ENCODE measurements around the gene DGLUCY.
"Not testable (repeated sequence)": the region's sequence is repeated elsewhere in the genome, so short reads cannot be mapped to it uniquely, and the experiment has no call there.

DGLUCY gene

DNA sequence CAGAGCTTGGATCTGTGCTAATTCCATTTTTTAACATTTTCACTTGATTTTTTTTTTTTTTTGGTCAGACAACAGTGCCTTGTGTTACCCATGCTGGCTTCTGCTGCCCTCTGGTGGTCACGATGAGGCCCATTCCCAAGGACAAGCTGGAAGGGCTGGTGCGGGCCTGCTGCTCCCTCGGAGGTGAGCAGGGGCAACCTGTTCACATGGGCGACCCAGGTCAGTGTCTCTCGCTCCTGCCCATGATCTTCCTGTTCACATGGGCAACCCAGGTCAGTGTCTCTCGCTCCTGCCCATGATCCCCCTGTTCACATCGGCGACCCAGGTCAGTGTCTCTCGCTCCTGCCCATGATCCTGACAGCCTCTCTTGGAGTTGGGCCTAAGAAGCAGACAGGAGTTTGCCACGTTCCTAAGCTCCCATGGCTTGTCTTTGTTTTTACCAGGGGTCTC, 59.4 kb downstream of the DGLUCY start:
- DNase-seq = peak; percentile 33

DNA sequence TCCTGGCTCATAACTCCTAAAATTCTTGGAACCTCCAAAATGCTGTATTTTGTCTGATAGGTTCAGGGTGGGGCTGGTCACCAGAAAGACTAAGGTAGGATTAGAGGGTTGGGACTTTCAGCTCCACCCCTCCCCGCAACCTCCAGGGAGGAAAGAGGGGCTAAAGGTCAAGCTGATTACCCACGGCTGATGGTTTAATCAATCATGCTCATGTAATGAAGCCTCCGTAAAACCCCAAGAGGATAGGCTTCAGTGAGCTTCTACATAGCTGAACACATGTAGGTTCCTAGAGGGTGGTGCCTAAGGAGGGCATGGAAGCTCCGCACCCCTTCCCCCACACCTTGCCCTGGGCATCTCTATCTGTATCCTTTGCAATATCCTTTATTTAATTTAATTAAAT, 60.0 kb downstream of the DGLUCY start:
- DNase-seq = no peak

DNA sequence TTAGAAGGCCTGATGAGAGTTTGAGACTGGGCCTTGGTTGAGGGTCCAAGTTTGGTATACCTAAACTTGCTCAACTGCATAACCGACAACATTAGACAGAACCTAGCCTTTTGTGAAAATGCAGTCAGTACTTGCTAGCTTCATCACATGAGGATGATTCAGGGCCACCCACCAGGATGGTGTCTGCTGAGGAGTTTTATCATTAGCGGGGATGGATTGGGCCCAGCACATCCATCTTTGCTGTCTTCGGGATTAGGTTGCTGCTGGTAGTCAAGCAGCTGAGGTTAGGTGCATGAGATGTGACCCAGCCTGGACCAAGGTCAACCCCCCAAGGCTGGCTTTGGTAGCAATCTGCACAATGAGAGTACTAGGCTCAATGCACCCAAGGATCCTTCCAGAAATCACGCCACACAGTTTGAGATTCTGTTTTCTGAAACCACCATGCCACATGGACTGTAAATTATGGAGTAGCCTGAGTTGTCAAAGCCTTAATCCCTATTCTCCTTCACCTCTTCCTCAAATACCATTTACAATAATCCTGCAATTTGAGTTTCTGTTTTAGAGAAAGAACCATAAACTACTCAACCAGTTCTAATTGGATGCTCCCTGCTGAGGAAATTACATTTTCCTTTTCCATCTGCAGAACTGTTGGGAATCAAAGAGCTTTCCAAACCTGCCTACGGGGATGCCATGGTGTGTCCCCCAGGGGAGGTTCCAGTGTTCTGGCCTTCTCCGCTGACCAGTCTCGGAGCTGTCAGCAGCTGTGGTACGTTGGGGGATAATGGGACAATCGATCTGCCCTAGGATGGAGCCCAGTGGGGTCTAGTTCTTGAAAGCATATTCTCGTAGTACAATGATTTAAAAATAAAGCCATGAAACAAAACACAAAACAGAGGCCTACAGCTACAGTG, 61.7 kb downstream of the DGLUCY start:
- no peak for DNase-seq

DNA sequence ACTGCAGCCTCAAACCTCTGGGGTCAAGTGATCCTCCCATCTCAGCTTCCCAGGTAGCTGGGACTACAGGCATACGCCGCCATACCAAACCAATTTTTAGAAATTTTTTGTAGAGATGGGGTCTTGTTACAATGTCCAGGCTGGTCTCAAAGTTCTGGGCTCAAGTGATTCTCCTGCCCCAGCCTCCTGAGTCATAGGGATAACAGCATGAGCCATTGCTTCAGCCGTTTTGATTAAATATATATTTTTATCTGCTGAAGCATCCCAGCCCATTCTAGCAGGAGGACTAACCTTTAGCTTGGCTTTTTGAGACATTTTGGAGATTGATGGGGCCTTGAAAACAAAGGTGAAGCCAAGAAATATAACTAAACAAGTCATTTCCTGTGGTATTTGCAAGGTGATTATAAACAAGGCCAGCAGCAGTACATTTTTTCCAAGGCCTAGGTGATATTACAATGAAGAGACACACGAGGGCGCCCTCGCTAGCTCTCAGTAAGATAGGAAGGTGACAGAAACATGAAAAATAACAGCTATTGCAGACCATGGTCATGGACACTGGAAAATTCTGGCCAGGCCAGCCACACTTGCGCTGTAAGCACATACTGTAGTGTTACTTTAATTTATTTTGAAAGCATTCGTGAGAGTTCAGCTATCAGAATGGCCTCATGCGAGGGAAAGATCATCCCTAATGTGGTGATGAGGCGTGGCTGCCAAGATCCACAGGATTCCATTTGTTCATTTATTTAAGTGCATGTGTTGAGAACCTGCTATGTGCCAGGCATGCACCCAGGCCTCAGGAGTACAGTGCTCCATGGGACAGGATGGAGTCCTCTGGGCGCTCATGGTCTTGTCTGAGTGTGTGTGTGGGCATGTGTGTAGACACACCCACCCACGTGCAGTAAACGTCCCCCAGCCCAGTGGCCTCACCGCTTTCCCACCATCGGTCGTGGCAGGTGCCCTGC, 63.5 kb downstream of the DGLUCY start:
- DNase-seq = peak; percentile 33

DNA sequence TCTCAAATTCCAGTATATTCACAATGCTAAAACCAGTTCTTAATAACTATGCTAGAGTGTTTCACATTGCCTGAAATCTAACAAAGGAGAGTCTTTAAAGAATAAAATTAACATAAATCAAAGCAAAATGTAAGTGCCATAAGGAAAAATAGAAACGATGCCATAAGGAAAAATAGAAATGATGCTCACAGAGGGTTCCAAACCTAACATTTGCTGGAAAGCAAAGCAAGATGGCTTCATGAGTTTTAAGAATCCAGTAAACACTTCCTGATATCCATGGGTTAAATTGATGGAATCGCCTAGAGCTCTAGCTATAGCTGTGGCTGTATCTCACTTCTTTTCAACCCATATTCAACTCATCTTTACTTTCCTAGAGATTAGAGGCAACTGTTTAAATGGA, 66.7 kb downstream of the DGLUCY start:
- no peak for DNase-seq

DNA sequence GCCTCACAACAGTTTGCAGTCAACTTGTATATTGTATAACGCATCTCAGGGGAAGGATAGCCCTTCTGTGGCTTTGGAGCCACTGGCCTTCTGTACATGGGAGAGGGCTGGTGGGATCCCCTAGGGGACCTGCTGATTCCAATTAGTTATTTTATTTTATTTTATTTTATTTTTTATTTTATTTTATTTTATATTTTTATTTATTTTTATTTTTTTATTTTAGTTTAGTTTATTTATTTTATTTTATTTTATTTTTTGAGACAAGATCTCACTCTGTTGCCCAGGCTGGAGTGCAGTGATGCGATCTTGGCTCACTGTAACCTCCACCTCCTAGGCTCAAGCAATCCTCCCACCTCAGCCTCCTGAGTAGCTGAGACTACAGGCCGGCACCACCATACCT, 68.9 kb downstream of the DGLUCY start:
- not testable (repeated sequence) for DNase-seq

DNA sequence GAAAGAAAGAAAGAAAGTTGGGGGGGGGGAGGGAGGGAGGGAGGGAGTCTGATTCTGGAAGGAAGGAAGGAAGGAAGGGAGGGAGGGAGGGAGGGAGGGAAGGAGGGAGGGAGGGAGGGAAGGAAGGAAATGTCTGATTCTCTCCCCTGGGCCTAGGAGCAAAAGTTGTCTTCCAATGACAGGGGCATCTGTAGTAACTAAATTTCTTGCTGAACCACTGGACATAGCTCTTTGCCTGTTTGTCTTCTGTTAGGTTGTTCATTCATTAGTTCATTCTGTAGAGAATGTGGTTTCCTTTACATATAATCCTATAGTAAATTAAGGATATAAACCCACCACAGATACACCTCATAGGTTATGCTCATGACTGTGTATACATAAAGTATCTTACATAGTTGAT, 70.7 kb downstream of the DGLUCY start:
- no peak for DNase-seq

DNA sequence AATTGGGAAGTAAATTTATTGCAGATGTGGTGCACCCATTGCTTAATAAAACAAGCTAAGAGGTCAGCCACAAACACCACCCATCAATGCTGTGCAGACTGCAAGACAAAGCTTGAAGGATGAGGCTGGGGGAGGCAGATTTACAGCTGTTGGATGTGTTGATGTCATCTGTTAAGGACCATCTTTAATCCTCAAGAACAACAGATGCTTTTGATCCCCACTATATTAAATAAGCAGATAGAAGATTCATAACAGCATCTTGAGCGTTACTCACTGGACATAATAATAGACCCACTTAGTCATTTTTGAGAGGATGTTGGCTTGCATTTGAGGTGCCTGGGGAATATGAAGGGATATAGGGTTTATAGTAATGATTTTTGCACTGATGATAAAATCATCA, 71.8 kb downstream of the DGLUCY start:
- DNase-seq = no peak

DNA sequence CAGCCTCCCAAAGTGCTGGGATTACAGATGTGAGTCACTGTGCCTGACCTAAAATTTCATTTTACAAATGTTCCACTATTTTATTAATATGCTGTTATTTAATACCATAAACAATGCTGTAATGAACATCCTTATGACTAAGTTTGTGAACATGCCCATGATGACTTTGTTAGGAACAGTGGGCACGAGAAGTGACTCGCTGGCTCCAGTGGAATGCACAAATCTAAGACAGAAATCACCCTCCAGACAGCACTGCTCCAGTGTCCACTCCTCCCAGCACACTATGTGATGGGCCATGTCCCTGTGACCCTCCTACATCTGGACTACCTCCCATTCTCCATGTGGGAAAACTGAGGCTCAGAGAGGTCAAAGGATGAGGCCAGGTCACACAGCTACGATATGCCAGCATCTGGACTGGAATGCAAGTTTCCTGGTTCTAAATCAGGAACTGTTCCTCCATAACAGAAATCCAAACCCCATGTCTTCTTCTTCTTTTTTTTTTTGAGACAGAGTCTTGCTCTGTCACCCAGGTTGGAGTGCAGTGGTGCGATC, 72.7 kb downstream of the DGLUCY start:
- DNase-seq = no peak

DNA sequence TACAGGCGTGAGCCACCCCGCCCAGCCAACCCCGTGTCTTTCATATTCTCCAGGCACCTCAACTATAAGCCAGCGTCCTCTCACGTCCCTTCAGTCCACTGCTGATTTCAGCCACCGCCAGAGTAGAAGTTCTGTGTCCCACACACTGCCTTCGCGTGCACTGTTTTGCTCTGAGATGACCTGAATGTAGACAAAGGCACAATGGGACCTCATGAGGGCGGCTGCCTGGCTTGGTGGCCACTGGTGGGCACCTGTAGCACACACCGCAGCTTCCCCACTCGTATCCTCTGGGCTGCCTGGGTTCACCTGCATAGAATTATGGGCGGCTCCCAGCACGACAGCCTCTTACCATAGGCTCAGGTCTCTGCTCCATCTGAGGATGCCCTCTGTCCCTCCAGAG, 73.4 kb downstream of the DGLUCY start:
- no peak for DNase-seq

DNA sequence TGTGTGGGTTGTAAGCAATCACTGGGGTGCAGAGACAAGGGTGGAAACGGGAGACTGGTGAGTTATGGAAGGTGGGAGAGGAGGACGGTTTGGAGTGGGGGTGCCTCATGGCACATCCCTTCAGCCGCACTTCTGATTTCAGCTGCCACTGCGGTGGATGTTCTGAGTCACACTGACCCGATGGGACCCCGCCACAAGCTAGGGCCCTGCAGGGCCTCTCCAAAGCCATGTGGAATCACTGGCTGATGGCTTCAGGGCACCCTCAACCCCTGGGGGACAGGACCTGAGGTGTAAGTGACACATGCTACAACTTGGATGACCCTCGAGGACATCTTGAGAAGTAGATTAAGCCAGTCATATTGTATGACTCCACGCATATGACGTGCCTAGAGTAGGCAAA, 77.0 kb downstream of the DGLUCY start:
- no peak for DNase-seq

DNA sequence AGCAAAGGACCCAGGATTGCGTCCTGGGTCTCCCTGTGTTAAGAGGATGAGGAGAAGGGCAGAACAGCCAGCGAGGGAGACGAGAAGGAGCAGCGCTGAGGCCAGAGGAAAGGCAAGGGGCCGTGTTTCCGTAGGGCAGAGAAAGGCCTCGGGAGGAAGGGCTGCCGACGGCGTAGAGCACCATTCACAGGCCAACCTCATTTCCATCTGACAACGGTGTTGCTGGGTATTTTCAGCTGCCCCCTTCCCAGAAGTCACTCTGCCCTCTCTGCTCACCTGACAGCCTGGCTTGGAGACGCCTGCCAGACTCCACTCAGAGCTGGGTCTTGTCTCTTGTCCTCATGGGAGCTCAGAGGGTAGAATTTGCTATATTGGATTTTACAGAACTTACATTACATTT, 79.2 kb downstream of the DGLUCY start:
- no peak for DNase-seq

DNA sequence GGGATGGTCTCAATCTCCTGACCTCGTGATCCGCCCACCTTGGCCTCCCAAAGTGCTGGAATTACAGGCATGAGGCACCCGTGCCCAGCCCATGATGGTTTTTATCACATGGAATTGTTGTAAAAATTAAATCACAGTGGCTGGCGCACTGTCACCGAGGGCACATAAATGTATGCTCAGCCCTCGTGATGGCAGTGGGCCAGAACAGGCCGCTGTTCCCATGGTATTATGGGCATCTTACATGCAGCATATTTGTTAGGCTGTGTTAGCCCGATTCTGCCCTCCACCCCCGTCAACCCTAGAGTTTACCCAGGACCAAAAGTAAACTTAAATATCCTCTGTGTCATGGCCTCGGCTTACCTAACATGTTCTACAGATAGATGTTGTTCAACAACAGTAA, 82.0 kb downstream of the DGLUCY start:
- DNase-seq = no peak

DNA sequence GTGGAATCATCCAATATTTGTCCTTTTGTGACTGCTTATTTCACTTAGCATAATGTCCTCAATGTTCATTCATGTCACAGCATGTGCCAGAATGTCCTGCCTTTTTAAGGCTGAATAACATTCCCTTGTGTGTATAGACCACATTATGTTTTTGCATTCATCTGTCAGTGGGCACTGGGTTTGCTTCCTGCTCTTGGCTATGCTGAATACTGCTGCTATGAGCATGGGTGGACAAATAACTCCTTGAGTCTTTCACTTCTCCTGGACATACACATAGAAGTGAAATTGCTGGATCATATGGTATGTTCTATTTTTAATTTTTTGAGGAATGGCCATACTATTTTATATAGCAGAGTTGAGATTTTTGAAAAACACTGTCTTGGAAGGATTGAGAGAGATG, 83.8 kb downstream of the DGLUCY start:
- no peak for DNase-seq

DNA sequence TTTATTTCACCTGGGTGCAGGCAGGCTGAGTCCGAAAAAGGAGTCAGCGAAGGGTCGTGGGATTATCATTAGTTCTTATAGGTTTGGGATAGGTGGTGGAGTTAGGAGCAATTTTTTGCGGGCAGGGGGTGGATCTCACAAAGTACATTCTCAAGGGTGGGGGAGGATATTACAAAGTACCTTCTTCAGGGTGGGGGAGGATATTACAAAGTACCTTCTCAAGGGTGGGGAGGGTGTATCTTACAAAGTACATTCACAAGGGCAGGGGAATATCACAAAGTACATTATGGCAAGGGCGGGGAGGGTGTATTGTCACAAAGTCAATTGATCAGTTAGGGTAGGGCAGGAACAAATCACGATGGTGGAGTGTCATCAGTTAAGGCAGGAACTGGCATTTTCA, 86.9 kb downstream of the DGLUCY start:
- not testable (repeated sequence) for DNase-seq

DNA sequence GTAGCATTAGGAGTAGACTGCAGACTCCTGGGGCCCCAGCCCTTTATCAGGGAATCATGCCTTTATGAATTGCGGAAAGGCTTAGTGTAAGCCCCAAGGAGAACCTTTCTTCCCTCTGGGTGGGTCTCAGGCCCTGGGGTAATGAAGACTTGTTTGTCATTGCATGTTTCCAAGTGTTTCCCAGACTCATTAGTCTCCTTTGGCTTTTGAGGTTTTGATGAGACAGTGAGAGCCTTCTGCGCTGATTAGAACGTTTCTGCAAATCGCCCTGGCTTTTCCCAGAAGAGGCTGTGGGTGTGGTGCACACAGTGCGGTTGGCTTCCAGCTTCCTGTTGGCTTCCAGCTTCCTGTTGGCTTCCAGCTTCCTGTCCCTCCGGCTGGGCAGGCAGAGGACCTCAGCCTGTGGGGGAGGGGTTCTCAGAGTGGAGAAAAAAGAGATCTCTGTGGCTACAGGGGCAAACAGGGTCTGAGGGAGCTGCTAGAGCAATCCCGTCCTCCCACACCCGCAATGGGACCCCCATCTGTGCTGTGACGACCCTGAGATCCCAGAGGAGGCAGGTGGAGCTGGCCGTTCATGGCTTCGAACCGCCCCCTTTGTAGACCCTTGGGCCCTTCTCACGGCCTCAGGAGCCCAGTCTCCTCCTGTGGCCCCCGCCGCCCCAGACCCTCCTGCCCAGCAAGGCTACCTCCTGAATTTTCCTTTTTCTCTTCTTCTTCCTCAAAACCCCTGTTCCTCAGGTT, 88.5 kb downstream of the DGLUCY start:
- DNase-seq = no peak

DNA sequence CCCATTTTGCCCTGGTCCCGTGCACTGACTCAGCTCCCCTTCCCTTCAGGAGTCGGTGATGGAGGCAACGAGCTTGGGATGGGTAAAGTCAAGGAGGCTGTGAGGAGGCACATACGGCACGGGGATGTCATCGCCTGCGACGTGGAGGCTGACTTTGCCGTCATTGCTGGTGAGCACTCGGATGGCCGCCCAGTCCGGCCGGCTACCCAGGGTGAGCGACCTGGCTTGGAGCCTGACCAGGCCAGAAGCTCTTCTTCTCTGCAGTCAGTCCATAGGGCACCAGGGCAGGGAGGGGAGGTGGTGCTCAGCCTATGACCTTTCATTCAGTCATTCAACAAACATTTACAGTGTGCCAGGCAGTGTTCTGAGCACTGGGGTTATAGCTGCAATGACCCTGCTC, 90.8 kb downstream of the DGLUCY start:
- DNase-seq = no peak

DNA sequence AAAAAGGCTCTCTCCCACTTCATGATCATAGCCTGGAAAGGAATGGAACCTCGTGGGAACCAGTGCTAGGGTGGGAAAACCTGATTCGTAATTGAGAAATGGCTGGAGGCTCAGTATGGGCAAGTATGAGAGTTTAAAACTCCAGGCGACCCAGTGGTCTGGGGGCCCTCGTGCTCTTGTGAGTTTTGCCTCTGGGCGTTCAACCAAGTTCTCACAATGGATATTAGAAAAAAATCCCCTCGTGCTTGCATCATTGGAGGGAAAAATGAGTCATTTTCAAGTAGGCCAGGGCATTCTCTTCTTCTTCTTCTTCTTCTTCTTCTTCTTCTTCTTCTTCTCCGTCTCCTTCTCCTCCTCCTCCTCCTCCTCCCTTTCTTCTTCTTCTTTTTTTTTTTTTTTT, 91.6 kb downstream of the DGLUCY start:
- DNase-seq = no peak

DNA sequence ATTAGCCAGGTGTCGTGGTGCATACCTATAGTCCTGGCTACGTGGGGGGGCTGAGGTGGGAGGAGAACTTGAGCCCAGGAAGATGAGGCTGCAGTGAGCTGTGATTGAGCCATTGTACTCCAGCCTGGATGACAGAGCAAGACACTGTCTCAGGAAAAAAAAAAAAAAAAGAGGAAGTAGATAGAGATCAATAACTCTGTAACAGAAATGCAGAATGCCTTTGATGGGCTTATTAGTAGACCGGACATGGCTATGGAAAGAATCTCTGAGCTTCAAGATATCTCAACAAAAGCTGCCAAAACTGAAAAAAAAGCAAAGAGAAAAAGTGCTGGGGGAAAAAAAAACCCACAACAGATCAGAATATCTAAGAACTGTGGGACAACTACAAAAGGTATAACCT, 93.1 kb downstream of the DGLUCY start:
- no peak for DNase-seq

DNA sequence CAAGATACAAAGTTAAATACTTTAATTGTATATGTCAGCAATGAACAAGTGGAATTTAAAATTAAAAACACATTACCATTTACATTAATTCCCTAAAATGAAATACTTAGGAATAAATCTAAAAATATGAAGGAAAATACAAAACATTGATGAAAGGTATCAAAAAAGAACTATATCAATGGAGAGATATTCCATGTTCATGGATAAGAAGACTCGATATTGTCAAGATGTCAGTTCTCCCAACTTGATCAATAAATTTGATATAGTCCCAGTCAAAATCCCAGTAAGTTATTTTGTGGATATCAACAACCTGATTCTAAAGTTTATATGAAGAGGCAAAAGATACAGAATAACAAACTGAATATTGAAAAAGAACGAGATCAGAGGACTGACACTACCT, 97.1 kb downstream of the DGLUCY start:
- no peak for DNase-seq

DNA sequence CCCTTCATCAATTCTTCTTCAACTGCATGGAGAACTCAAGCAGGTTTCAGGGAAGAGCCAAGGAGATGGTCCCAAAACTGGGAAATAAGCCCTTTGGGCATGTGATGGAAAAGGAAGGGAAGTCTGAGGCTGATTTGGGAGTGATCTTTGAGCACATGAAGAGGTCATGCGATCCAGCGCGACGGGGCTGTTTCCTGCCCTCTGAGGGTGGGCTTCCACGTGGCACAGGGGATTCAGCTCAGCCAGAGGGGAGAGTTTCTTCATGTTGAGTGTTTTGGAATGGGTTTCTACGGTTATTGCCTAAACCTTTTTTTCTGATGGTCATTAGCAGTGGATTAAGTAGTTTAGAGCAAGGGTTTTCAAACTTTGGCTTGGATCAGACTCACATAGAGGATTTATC, 100.4 kb downstream of the DGLUCY start:
- DNase-seq = no peak

DNA sequence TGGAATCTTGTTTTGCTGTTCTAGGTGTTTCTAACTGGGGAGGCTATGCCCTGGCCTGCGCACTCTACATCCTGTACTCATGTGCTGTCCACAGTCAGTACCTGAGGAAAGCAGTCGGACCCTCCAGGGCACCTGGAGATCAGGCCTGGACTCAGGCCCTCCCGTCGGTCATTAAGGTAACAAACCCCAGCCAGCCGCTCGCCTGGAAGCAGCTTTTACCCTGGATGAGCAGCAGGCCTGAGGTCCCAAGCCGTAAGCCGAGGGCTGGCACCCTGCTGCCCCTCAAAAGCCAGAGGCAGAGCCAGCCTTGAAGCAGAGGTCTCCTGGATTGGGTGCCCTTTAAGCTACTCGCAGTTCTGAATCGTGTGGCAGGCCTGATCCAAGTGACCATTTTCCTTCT, 101.5 kb downstream of the DGLUCY start:
- DNase-seq = no peak

DNA sequence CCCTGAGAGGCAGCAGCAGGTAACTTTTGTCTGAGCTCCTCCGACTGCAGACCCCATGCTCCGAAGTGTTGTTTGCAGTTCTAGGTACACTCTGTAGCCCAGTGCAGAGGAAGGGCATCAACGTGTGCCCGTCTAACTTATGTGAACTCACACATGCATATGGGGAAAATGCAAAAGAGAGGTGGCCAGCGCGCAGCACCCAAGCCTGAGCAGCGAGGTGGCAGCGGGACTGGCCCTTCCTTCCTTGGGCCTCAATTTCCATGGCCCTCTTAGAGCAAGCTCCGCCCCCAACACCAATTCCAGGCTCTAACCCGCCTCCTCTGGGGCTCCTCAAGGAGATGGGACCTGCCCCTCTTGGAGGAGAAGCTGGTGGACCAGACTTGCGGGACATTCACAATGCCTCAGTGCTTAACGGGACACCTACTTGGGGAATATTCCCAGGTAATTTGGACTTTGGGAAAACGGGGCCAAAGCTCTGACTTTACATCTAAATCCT, 102.9 kb downstream of the DGLUCY start:
- DNase-seq = no peak
